Measurements from ENCODE around the gene SH2D3C.

GRCh38 chr9:127711831-127712274, 66.6 kb downstream of the SH2D3C start:
- no peak for TF ChIP-seq ZNF10 (tag by site-specific recombination; IDR thresholded peaks at IDR 0.05)
- TF ChIP-seq ZNF747 (tag by site-specific recombination; IDR thresholded peaks at IDR 0.05), result no peak
- no peak for TF ChIP-seq CTCF (tag by site-specific recombination; IDR thresholded peaks at IDR 0.05)
- TF ChIP-seq ZNF302 (tag by site-specific recombination; IDR thresholded peaks at IDR 0.05; ENCODE audit: low read depth), result no peak
- no peak for TF ChIP-seq ZNF148 (tag by site-specific recombination; IDR thresholded peaks at IDR 0.05; ENCODE audit: borderline replicate concordance)
- TF ChIP-seq ZBTB17 (tag by site-specific recombination; IDR thresholded peaks at IDR 0.05), result no peak
- no peak for TF ChIP-seq INSM2 (tag by site-specific recombination; IDR thresholded peaks at IDR 0.05)
- TF ChIP-seq OVOL3 (tag by site-specific recombination; IDR thresholded peaks at IDR 0.05), result no peak

All from HEK293 (cell line).